Neural cell (in vitro differentiated cells): ENCODE data around the gene GDPD5. TPM values are rescaled to one million over a fixed set of nuclear protein-coding genes. Genes with fewer than 3 reads are reported as not detected.

Experiments
- H2AFZ ChIP-seq: fragments of 200-600, 300-800 bp; sonication (generic), shearing (Covaris generic); 2 replicates; pipeline ENCODE4 v1.6.0; 2014; ENCODE audit warnings: low read depth, mild to moderate bottlenecking, antibody characterized with exemption, low read length, moderate library complexity
- H3F3A ChIP-seq: fragments of 200-600 bp; shearing (Covaris generic); 2 replicates; pipeline ENCODE4 v1.6.1; 2016; ENCODE audit warnings: mild to moderate bottlenecking, moderate library complexity, mixed read lengths, antibody characterized with exemption, low read length; ENCODE audit not compliant: insufficient read depth, poor library complexity, severe bottlenecking
- H3K27ac ChIP-seq: fragments of 200-600, 300-800 bp; sonication (generic), shearing (Covaris generic); 2 replicates; pipeline ENCODE4 v1.5.1; 2014; ENCODE audit warnings: mild to moderate bottlenecking, low read length, moderate library complexity
- H3K27me3 ChIP-seq: fragments of 300-800, 200-600 bp; sonication (generic), shearing (Covaris generic); 2 replicates; pipeline ENCODE4 v1.6.0; 2014; ENCODE audit warnings: mild to moderate bottlenecking, low read depth, low read length, moderate library complexity; ENCODE audit not compliant: insufficient read depth
- H3K36me3 ChIP-seq: fragments of 300-800, 200-600 bp; sonication (generic), shearing (Covaris generic); 2 replicates; pipeline ENCODE4 v1.5.1; 2014; ENCODE audit warnings: mild to moderate bottlenecking, antibody characterized with exemption, low read length, moderate library complexity; ENCODE audit not compliant: insufficient read depth
- H3K4me2 ChIP-seq: fragments of 300-800, 200-600 bp; sonication (generic), shearing (Covaris generic); 2 replicates; pipeline ENCODE4 v1.6.0; 2014; ENCODE audit warnings: mild to moderate bottlenecking, low read length
- H3K4me3 ChIP-seq: fragments of 300-800, 200-600 bp; sonication (generic), shearing (Covaris generic); 2 replicates; pipeline ENCODE4 v1.5.1; 2014; ENCODE audit warnings: mild to moderate bottlenecking, low read length, moderate library complexity
- H3K79me2 ChIP-seq: fragments of 200-600 bp; shearing (Covaris generic); replicated peaks from 2 replicates; pipeline ENCODE4 v1.6.0; 2014; ENCODE audit warnings: mild to moderate bottlenecking, low read length, moderate library complexity; ENCODE audit not compliant: insufficient read depth
- H3K9ac ChIP-seq: fragments of 300-800, 200-600 bp; sonication (generic), shearing (Covaris generic); 2 replicates; pipeline ENCODE4 v1.6.1; 2016; ENCODE audit warnings: mild to moderate bottlenecking, low read length, mixed read lengths
- H3K9me2 ChIP-seq: fragments of 200-600 bp; shearing (Covaris generic); 2 replicates; pipeline ENCODE4 v1.6.1; 2016; ENCODE audit warnings: mild to moderate bottlenecking, low read length, mixed read lengths; ENCODE audit not compliant: insufficient read depth
- H3K9me3 ChIP-seq: fragments of 200-600, 300-800 bp; sonication (generic), shearing (Covaris generic); 2 replicates; pipeline ENCODE4 v1.6.1; 2016; ENCODE audit warnings: mild to moderate bottlenecking, mixed run types, low read length, moderate library complexity, mixed read lengths
- H4K20me1 ChIP-seq: fragments of 200-600 bp; shearing (Covaris generic); 2 replicates; pipeline ENCODE4 v1.6.1; 2016; ENCODE audit warnings: mild to moderate bottlenecking, mixed run types; ENCODE audit not compliant: insufficient read depth
- CTCF ChIP-seq: fragments of 450-650 bp; IDR thresholded peaks from 2 replicates; pipeline ENCODE4 v1.5.1; 2014; ENCODE audit warnings: antibody characterized with exemption, mild to moderate bottlenecking, moderate library complexity; ENCODE audit not compliant: poor library complexity, severe bottlenecking
- EP300 ChIP-seq: fragments of 450-650 bp; conservative IDR thresholded peaks from 2 replicates; pipeline ENCODE4 v1.6.1; 2014; ENCODE audit warnings: antibody characterized with exemption, mild to moderate bottlenecking, moderate library complexity; ENCODE audit not compliant: poor library complexity, severe bottlenecking
- EZH2 ChIP-seq: fragments of 200-600, 300-800 bp; shearing (Covaris generic), sonication (generic); IDR thresholded peaks from 2 replicates; pipeline ENCODE4 v1.6.1; 2014; ENCODE audit warnings: antibody characterized with exemption, low read length, borderline replicate concordance, mild to moderate bottlenecking; ENCODE audit not compliant: insufficient read depth, poor library complexity, severe bottlenecking
- MXI1 ChIP-seq: fragments of 450-650 bp; conservative IDR thresholded peaks from 2 replicates; pipeline ENCODE4 v1.6.1; 2014; ENCODE audit warnings: antibody characterized with exemption, mild to moderate bottlenecking; ENCODE audit not compliant: poor library complexity, severe bottlenecking
- POLR2AphosphoS5 ChIP-seq: IDR thresholded peaks from 2 replicates; pipeline ENCODE4 v1.6.1; 2012
- RAD21 ChIP-seq: fragments of 450-650 bp; conservative IDR thresholded peaks from 2 replicates; pipeline ENCODE4 v1.6.1; 2014; ENCODE audit warnings: antibody characterized with exemption, mild to moderate bottlenecking, moderate library complexity
- REST ChIP-seq: IDR thresholded peaks from 2 replicates; pipeline ENCODE4 v1.6.1; 2012; ENCODE audit warnings: borderline replicate concordance
- SMC3 ChIP-seq: fragments of 450-650 bp; conservative IDR thresholded peaks from 2 replicates; pipeline ENCODE4 v1.6.1; 2014; ENCODE audit warnings: antibody characterized with exemption, mild to moderate bottlenecking, moderate library complexity; ENCODE audit not compliant: poor library complexity
- TAF1 ChIP-seq: IDR thresholded peaks from 2 replicates; pipeline ENCODE4 v1.6.1; 2012; ENCODE audit warnings: low read depth
- polyA plus RNA-seq: library from polyadenylated mRNA; depleted of rRNA; stranded (reverse); fragments of >200 nt; gene quantifications from 2 replicates; pipeline ENCODE4 v1.2.3, GENCODE V29; 2014

Gene GDPD5
- polyA plus RNA-seq, 1 donor from 2014 or later = 19.2 TPM

GRCh38 chr11:75439026-75439425 is 86.7 kb downstream of the GDPD5 start:
- no peaks in the 10 kb centered on the region for H3K9me2 ChIP-seq
- H3K9ac ChIP-seq = no peak overlapping the region
- no peak for TF ChIP-seq RAD21
- TF ChIP-seq EP300 = no peak
- no peak for TF ChIP-seq POLR2AphosphoS5
- TF ChIP-seq MXI1 = no peak
- no peak for TF ChIP-seq EZH2
- TF ChIP-seq SMC3 = no peak
- no peak for TF ChIP-seq CTCF
- no peak for TF ChIP-seq TAF1
- TF ChIP-seq REST = no peak
- no peaks in the 10 kb centered on the region for H3K27me3 ChIP-seq
- no peak overlapping the region for H3K4me2 ChIP-seq
- H3K9me3 ChIP-seq = no peaks in the 10 kb centered on the region
- no peaks in the 10 kb centered on the region for H4K20me1 ChIP-seq
- H2AFZ ChIP-seq = no peak overlapping the region
- no peaks in the 10 kb centered on the region for H3F3A ChIP-seq
- no peak overlapping the region for H3K4me3 ChIP-seq
- H3K27ac ChIP-seq = no peak overlapping the region
- H3K79me2 ChIP-seq = no peaks in the 10 kb centered on the region
- H3K36me3 ChIP-seq = peaks cover 6% of the 10 kb centered on the region

- Histone ChIP-seq H3K27me3 (no peaks in the 10 kb centered on the region), H2AFZ (no peak overlapping the region), H3K79me2 (no peaks in the 10 kb centered on the region), H3K9ac (no peak overlapping the region), H3K9me2 (no peaks in the 10 kb centered on the region), H3K27ac (no peak overlapping the region), H3F3A (no peaks in the 10 kb centered on the region), H3K4me2 (no peak overlapping the region), H3K4me3 (no peak overlapping the region), H3K36me3 (peaks cover 6% of the 10 kb centered on the region), H3K9me3 (no peaks in the 10 kb centered on the region), H4K20me1 (no peaks in the 10 kb centered on the region)
- TF ChIP-seq MXI1 (no peak), POLR2AphosphoS5 (no peak), REST (no peak), EP300 (no peak), EZH2 (no peak), SMC3 (no peak), TAF1 (no peak), RAD21 (no peak), CTCF (no peak)
Observed at GRCh38 chr11:75437966-75438659, 87.6 kb downstream of the GDPD5 start.
